GM12874 (cell line): ENCODE data around the gene NGFR.

ENCODE experiments used
- CTCF ChIP-seq: IDR thresholded peaks from 2 replicates; pipeline ENCODE4 v1.5.1; 2011; ENCODE audit warnings: low read depth, mild to moderate bottlenecking, control low read depth, low read length, moderate library complexity; ENCODE audit not compliant: insufficient read depth

The NGFR gene

GRCh38 chr17:49494986-49495841 is at the start of gene NGFR:
TSS of gene NGFR (plus strand) at chr17:49495293. CDS start at chr17:49495418, 125 bp downstream.
- peak; percentile 33; the same call in 1 of the 2 replicates for TF ChIP-seq CTCF

- TF ChIP-seq CTCF, result no peak
Measured at GRCh38 chr17:49445591-49445990, 49.5 kb upstream of the NGFR start.

GRCh38 chr17:49447628-49448302 is 47.3 kb upstream of the NGFR start:
- no peak for TF ChIP-seq CTCF

GRCh38 chr17:49450181-49450580 is 44.9 kb upstream of the NGFR start:
- no peak for TF ChIP-seq CTCF

GRCh38 chr17:49450735-49451134 is 44.4 kb upstream of the NGFR start:
- TF ChIP-seq CTCF, result no peak

GRCh38 chr17:49452201-49452600 is 42.9 kb upstream of the NGFR start:
- TF ChIP-seq CTCF, result no peak

- no peak for TF ChIP-seq CTCF
Measured at GRCh38 chr17:49452661-49453060, 42.4 kb upstream of the NGFR start.
